C4-2B (cell line): Measurements from ENCODE around the gene APC2.

Experiments
- ZFX ChIP-seq: fragments of 450-650 bp; IDR thresholded peaks from 2 replicates; pipeline ENCODE4 v1.6.1; 2017
- TF ChIP-seq, protein P1 (sequence below): fragments of 450-650 bp; conservative IDR thresholded peaks from 2 replicates; pipeline ENCODE4 v1.5.1; 2017; ENCODE audit warnings: mild to moderate bottlenecking

DNA sequence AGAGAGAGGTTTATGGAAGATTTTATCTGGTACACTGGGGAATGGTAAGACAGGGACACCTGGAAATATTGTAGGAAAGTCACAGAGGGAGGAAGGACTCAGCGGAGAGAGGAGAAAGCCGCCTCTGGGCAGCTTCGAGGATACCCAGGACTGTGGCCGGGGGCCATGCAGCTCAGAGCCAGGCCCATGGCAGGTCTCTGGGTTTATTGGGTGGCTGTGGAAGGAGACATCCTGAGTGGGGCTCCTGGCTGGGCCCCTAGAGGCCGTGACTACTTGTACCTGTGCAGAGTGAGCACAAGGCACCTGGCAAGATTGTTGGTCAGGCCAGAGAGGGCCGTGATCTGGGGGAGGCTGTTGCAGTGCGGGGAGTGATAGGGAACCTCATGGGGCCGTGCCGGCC, 39.1 kb upstream of the APC2 start:
- TF ChIP-seq, protein P1, sequence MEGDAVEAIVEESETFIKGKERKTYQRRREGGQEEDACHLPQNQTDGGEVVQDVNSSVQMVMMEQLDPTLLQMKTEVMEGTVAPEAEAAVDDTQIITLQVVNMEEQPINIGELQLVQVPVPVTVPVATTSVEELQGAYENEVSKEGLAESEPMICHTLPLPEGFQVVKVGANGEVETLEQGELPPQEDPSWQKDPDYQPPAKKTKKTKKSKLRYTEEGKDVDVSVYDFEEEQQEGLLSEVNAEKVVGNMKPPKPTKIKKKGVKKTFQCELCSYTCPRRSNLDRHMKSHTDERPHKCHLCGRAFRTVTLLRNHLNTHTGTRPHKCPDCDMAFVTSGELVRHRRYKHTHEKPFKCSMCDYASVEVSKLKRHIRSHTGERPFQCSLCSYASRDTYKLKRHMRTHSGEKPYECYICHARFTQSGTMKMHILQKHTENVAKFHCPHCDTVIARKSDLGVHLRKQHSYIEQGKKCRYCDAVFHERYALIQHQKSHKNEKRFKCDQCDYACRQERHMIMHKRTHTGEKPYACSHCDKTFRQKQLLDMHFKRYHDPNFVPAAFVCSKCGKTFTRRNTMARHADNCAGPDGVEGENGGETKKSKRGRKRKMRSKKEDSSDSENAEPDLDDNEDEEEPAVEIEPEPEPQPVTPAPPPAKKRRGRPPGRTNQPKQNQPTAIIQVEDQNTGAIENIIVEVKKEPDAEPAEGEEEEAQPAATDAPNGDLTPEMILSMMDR = no peak
- TF ChIP-seq ZFX = no peak
